Measurements from ENCODE around the gene URB1. TPM values are rescaled to one million over a fixed set of nuclear protein-coding genes. Genes with fewer than 3 reads are reported as not detected.

The URB1 gene
- total and polyA plus RNA-seq, 2 of the 8 experiments (the other 6 are each of a cell fraction or from before 2014, with no cell fraction given): 8.1 to 28.9 TPM

- no peak overlapping the region for H2BK5ac ChIP-seq (ENCODE audit: low read depth, low read length)
- H3K18ac ChIP-seq (ENCODE audit: extremely low read depth, low read length): no peak overlapping the region
- POLR2A ChIA-PET (ENCODE audit: partially characterized antibody): interaction anchor here (0.6 to 0.9 kb wide), 2 partner anchors 9 to 1817 kb away, joined by 3 to 5 read pairs; no protein-coding TSS in a partner anchor
- no peak overlapping the region for H4K91ac ChIP-seq (replicated peaks; ENCODE audit: insufficient read length, low read length)
- no peaks in the 10 kb centered on the region for H4K20me1 ChIP-seq (replicated peaks in 1 of 2; ENCODE audit: control insufficient read depth in 1 of 2, insufficient read depth in 2 of 2, low read length in 2 of 2)
- H4K5ac ChIP-seq (ENCODE audit: insufficient read length, low read depth, low read length): no peak overlapping the region
- H3K14ac ChIP-seq (ENCODE audit: insufficient read length): no peak overlapping the region
- peaks cover 5% of the 10 kb centered on the region; the same call in 1 of the 2 replicates for H3K79me1 ChIP-seq (ENCODE audit: low read depth, low read length)
- H3K79me2 ChIP-seq (ENCODE audit: control insufficient read depth in 1 of 2, insufficient read depth in 2 of 2, low read length in 2 of 2): no peaks in the 10 kb centered on the region
- H3K27me3 ChIP-seq (replicated peaks in 1 of 4; ENCODE audit: control insufficient read depth in 3 of 4, extremely low read depth in 1 of 4, insufficient read depth in 3 of 4, low read length in 3 of 4): no peaks in the 10 kb centered on the region
- no peak overlapping the region for H3K4ac ChIP-seq (replicated peaks; ENCODE audit: insufficient read length, low read depth, low read length)
- no peak overlapping the region for H2BK15ac ChIP-seq (ENCODE audit: low read length)
- peaks cover 0 to 7% (median 4%) of the 10 kb centered on the region in 4 experiments; a peak in 5 of 7 replicates for H3K4me1 ChIP-seq (replicated peaks in 1 of 4; ENCODE audit: control insufficient read depth in 3 of 4, insufficient read depth in 4 of 4, low read length in 3 of 4)
- H3K23ac ChIP-seq (ENCODE audit: insufficient read length): no peak overlapping the region
- no peak overlapping the region for H2AFZ ChIP-seq (ENCODE audit: low read length)
- no peak overlapping the region for H3K4me3 ChIP-seq (ENCODE audit: extremely low read depth in 1 of 4, insufficient read depth in 2 of 4, low read depth in 3 of 4, low read length in 4 of 4)
- WGBS, 2 experiments (ENCODE audit: extremely low coverage in 1 of 2, insufficient coverage in 1 of 2, insufficient read length in 1 of 2, insufficient replicate concordance in 2 of 2, low coverage in 1 of 2, low lambda C conversion rate in 2 of 2, missing lambda C conversion rate in 1 of 2): 83% methylated on average over 7 of the region's 7 CpGs; no CpG with 5 or more reads in 1 of the 2 experiments
- H2BK20ac ChIP-seq (ENCODE audit: low read length): no peak overlapping the region
- no peak overlapping the region for H3K4me2 ChIP-seq (ENCODE audit: insufficient read depth in 1 of 2, low read depth in 2 of 2, low read length in 2 of 2)
- H2BK120ac ChIP-seq (replicated peaks; ENCODE audit: low read depth, low read length): no peak overlapping the region
- CTCF ChIA-PET (ENCODE audit: partially characterized antibody): interaction anchor here (0.9 to 1.5 kb wide), 4 partner anchors 51 to 291 kb away, joined by 3 read pairs; no protein-coding TSS in a partner anchor
- no peak overlapping the region for H3K27ac ChIP-seq (ENCODE audit: low read depth, low read length)
- no peak overlapping the region for H2BK12ac ChIP-seq (ENCODE audit: low read depth, low read length)
- no peak overlapping the region for H2AK5ac ChIP-seq (ENCODE audit: low read depth, low read length)
- H3K9ac ChIP-seq (replicated peaks in 1 of 4; ENCODE audit: extremely low read depth in 1 of 4, low read depth in 3 of 4, low read length in 3 of 4): no peak overlapping the region
- H3K9me3 ChIP-seq (ENCODE audit: insufficient read depth in 2 of 2, low read depth in 1 of 2, low read length in 1 of 2): no peaks in the 10 kb centered on the region
- peaks cover 2 to 16% (median 10%) of the 10 kb centered on the region in 4 experiments; a peak in 6 of 8 replicates for H3K36me3 ChIP-seq (ENCODE audit: control insufficient read depth in 2 of 4, insufficient read depth in 4 of 4, low read length in 3 of 4)
- H3K56ac ChIP-seq (replicated peaks; ENCODE audit: insufficient read length, low read depth, low read length): no peak overlapping the region
- FAIRE-seq (no peak), DNase-seq (ENCODE audit: low read depth in 1 of 2, low spot score in 2 of 2) (no peak)
- H4K8ac ChIP-seq (ENCODE audit: extremely low read depth, insufficient read depth, low read length): no peak overlapping the region
- no peaks in the 10 kb centered on the region for H3K23me2 ChIP-seq (ENCODE audit: low read depth, low read length)
- TF ChIP-seq CREB1 (IDR thresholded peaks at IDR 0.05) (no peak), RNF2 (IDR thresholded peaks at IDR 0.05; ENCODE audit: borderline replicate concordance, low read depth, low read length, missing control alignments, poor library complexity, severe bottlenecking) (no peak), TAF1 (IDR thresholded peaks at IDR 0.05; ENCODE audit: low read depth, low read length) (no peak), EZH2 (IDR thresholded peaks at IDR 0.05; ENCODE audit: low read depth, low read length, severe bottlenecking) (no peak), RFX5 (IDR thresholded peaks at IDR 0.05; ENCODE audit: borderline replicate concordance, low read depth, low read length) (no peak), SP2 (IDR thresholded peaks at IDR 0.05; ENCODE audit: low read length) (no peak), ZNF274 (IDR thresholded peaks at IDR 0.05; ENCODE audit: borderline replicate concordance, extremely low read depth, low read length) (no peak), ASH2L (IDR thresholded peaks at IDR 0.05; ENCODE audit: low read length) (no peak), JUN (IDR thresholded peaks at IDR 0.05; ENCODE audit: low read depth, low read length) (no peak), KDM1A (IDR thresholded peaks at IDR 0.05; ENCODE audit: borderline replicate concordance, low read length) (no peak), SIX5 (IDR thresholded peaks at IDR 0.05; ENCODE audit: low read depth, low read length) (no peak), SRF (IDR thresholded peaks at IDR 0.05; ENCODE audit: low read depth, low read length) (no peak), CHD1 (IDR thresholded peaks at IDR 0.05; ENCODE audit: low read depth, low read length) (no peak), HDAC2 (IDR thresholded peaks at IDR 0.05; ENCODE audit: borderline replicate concordance in 1 of 2, low read depth in 2 of 2, low read length in 2 of 2) (no peak)
These were observed 82.8 kb downstream of the URB1 start for GRCh38 chr21:32309906-32310460.
